ENCODE data around the gene STK10.

- TF ChIP-seq CTCF (IDR thresholded peaks at IDR 0.05) (no peak), EZH2 (IDR thresholded peaks at IDR 0.05; ENCODE audit: borderline replicate concordance, insufficient read depth, low read depth, low read length, poor library complexity, severe bottlenecking) (no peak)
These were observed 39.6 kb downstream of the STK10 start for GRCh38 chr5:172148381-172148780.
